Ectodermal cell (in vitro differentiated cells): ENCODE measurements around the gene PNMA8B. TPM values are rescaled to one million over a fixed set of nuclear protein-coding genes. Genes with fewer than 3 reads are reported as not detected.

Experiments used
- H3K27ac ChIP-seq: 2 replicates; pipeline ENCODE4 v1.7.0; 2013; ENCODE audit warnings: mild to moderate bottlenecking, low read depth, low read length; ENCODE audit not compliant: insufficient read depth, poor library complexity, severe bottlenecking
- H3K27me3 ChIP-seq: 2 replicates; pipeline ENCODE4 v1.7.0; 2013; ENCODE audit warnings: mild to moderate bottlenecking, low read length; ENCODE audit not compliant: insufficient read depth, control insufficient read depth, poor library complexity, severe bottlenecking
- H3K36me3 ChIP-seq: one replicate; pipeline ENCODE4 v1.7.0; 2013; ENCODE audit warnings: low read length; ENCODE audit not compliant: control insufficient read depth, insufficient read depth
- H3K4me1 ChIP-seq: one replicate; pipeline ENCODE4 v1.7.0; 2013; ENCODE audit warnings: low read length; ENCODE audit not compliant: control insufficient read depth, insufficient read depth
- H3K4me3 ChIP-seq: 2 replicates; pipeline ENCODE4 v1.7.0; 2013; ENCODE audit warnings: low read depth, low read length, control low read depth; ENCODE audit not compliant: insufficient read depth
- H3K9me3 ChIP-seq: 2 replicates; pipeline ENCODE4 v1.7.0; 2013; ENCODE audit warnings: mild to moderate bottlenecking, low read length, moderate library complexity; ENCODE audit not compliant: control insufficient read depth
- WGBS, 2 experiments: methylation state at CpG; one replicate each; pipeline ENCODE4 v1.1.7; 2013; ENCODE audit warnings: missing lambda C conversion rate in 2 of 2; 5-methylcytosine and 5-hydroxymethylcytosine counted together
- polyA plus RNA-seq, 4 experiments: library from polyadenylated mRNA; stranded (reverse); fragments of 50-300 nt; gene quantifications; one replicate each; pipeline ENCODE4 v1.2.3, GENCODE V29; 2013

The PNMA8B gene, protein sequence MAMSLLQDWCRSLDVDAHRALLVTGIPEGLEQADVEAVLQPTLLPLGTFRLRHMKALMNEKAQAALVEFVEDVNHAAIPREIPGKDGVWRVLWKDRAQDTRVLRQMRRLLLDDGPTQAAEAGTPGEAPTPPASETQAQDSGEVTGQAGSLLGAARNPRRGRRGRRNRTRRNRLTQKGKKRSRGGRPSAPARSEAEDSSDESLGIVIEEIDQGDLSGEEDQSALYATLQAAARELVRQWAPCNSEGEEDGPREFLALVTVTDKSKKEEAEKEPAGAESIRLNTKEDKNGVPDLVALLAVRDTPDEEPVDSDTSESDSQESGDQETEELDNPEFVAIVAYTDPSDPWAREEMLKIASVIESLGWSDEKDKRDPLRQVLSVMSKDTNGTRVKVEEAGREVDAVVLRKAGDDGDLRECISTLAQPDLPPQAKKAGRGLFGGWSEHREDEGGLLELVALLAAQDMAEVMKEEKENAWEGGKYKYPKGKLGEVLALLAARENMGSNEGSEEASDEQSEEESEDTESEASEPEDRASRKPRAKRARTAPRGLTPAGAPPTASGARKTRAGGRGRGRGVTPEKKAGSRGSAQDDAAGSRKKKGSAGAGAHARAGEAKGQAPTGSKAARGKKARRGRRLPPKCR
- 2.2 TPM for polyA plus RNA-seq (2013, experiment 1 of 4)
- 2.0 TPM for polyA plus RNA-seq (2013, experiment 2 of 4)
- polyA plus RNA-seq (2013, experiment 3 of 4) = 2.1 TPM
- polyA plus RNA-seq (2013, experiment 4 of 4) = 2.4 TPM

DNA sequence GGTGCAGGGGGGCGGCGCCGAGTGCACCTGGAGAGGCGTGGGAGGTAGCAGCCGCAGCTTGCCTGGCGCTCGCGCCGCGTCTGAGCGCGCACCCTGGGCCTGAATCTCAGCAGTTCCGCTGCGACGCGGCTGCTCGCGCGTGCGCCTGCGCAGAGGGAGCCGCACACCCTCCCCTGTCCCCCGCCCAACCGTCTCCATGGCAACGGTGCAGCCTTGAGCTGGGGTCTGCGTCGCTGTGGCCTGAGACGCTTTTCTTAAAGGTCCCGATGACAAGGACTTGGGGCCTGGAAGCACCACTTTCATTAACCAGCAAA, at the start of gene PNMA8B:
PNMA8B (minus strand) TSS at position 82 of the 314 bp plus-strand sequence. CDS start 402 bp downstream, outside the sequence.
- WGBS, 2 experiments = 0% methylated on average over 29 of the region's 29 CpGs
- Histone ChIP-seq H3K27ac (no peak within 1 kb of the TSS), H3K9me3 (no peaks in the 10 kb centered on the region), H3K36me3 (no peaks in the 10 kb centered on the region), H3K4me3 (peak within 1 kb of the TSS; percentile 45), H3K4me1 (peaks cover 25% of the 10 kb centered on the region), H3K27me3 (peaks cover 48% of the 10 kb centered on the region)

DNA sequence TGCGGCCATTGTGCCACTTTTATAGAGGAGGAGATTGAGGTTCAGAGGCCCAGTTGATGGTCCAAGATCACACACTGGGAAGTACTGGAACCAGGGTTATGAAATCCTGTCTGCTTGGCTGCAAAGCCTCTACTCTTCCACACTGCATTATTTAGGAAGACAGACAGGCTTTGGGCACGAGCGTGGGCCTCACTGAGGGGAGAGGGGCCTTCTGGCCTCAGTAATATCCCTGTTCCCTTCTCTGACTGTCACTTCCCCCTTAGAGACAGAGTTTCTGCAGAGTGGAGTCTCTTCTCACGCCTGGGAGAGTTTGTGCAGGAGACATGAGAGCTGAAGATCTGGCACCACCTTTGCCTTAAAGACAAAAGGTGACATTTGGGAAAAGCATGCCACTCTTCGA, 49.0 kb upstream of the PNMA8B start:
- no peak overlapping the region for H3K27ac ChIP-seq
- H3K4me3 ChIP-seq = no peak overlapping the region
- 89 to 93% methylated on average over 5 of the region's 5 CpGs for WGBS, 2 experiments
- H3K4me1 ChIP-seq = no peaks in the 10 kb centered on the region
- H3K9me3 ChIP-seq = no peaks in the 10 kb centered on the region
- no peaks in the 10 kb centered on the region for H3K27me3 ChIP-seq
- H3K36me3 ChIP-seq = no peaks in the 10 kb centered on the region

DNA sequence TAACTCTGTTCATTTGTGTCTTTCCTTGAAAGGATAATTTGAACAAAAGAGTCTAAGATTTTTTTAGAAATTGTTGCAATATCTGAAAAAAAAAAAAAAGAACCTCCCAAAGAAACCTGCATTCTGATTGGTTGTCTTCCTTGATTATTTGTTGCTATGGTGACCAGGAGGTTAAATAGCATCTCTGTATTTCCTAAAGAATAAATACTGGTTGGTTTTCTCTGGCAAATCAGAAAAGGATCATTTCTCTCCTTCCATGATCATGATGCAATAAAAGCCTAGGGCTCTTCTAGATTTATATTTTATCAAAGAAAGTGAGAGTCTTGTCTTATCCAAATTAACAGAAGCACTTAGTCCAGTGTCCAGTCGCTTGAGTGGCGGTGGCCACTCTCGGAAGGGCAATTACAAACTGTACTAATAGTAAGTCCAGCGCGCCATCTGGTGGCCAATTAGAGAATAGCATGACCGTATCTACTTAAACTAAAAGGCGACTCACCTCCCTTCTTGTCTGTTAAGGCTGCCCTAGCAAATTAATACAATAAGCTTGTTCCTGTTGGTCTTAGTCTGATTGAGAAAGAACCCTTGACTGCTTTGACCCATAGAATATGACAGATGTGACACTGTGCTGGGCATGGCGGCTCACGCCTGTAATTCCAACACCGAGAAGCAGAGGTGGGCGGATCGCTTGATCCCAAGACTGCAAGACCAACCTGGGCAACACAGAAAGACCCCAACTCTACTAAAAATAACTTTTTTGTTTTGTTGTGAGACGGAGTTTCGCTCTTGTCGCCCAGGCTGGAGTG, 47.0 kb upstream of the PNMA8B start:
- Histone ChIP-seq H3K27me3 (no peaks in the 10 kb centered on the region), H3K27ac (no peak overlapping the region), H3K36me3 (no peaks in the 10 kb centered on the region), H3K9me3 (no peaks in the 10 kb centered on the region), H3K4me1 (no peaks in the 10 kb centered on the region), H3K4me3 (no peak overlapping the region)
- whole genome bisulfite sequencing, 2 experiments = 40 to 43% methylated on average over 15 of the region's 15 CpGs

DNA sequence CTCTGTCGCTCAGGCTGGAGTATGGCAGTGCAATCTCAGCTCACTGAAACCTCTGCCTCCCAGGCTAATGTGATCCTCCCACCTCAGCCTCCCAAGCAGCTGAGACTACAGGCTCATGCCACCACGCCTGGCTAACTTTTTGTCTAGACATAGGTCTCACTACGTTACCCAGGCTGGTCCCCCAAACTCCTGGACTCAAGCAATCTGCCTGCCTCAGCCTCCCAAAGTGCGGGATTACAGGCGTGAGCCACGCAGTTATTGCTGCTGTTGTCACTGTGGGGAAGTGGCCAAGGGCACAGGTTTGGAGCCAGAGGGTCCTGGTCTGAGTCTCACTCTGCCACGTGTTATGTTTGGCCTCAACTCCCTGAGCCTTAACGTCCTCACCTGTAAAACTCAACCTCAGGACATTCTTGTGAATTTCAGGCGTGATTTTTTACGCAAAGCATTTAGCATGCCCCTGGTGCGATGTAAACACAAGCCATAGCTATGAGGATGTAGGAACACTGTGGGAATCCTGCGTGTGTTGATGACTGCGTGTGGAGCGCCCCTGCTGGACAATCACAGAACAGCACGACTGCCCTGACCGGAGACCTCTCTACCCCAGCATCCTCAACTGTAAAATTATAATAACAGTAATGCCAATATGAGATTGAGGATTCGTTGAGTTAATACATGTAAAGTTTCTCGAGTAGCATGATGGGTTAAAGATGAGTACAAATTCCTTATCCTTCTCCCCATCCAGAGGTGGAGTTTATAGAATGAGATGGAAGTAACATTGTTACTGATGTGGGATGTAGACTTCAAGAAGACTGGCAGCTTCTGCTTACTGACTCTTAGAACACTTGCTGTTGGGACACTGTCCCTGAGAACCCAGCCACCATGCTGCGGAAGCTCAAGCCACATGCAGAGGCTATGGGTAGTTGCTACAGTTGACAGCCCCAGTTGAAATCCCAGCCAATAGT, 41.8 kb upstream of the PNMA8B start:
- Histone ChIP-seq H3K27me3 (no peaks in the 10 kb centered on the region), H3K27ac (no peak overlapping the region), H3K9me3 (no peaks in the 10 kb centered on the region), H3K4me1 (peaks cover 11% of the 10 kb centered on the region), H3K36me3 (no peaks in the 10 kb centered on the region), H3K4me3 (no peak overlapping the region)
- 37 to 40% methylated on average over 15 to 17 of the region's 19 CpGs for WGBS, 2 experiments

DNA sequence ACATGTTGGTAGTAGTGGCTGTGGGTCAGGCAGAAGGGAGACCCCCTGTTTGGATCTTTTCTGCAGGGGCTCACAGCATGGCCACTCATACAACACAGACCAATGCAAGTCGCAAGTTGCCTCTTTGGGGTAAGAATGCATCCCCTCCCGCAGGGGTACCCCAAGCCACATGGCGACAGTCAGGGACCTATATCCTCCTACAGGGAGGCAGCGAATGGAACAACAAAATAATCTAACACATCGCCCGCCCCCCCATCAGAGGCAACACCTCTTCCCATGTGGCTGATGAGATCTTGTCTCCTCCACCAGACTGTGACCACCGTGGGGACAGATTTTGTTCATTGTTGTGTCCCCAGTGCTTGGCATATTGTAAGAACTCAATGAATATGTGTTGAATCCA, 40.7 kb upstream of the PNMA8B start:
- Histone ChIP-seq H3K27me3 (no peaks in the 10 kb centered on the region), H3K27ac (no peak overlapping the region), H3K4me1 (peaks cover 11% of the 10 kb centered on the region), H3K4me3 (no peak overlapping the region), H3K9me3 (no peaks in the 10 kb centered on the region), H3K36me3 (no peaks in the 10 kb centered on the region)
- 90 to 93% methylated on average over 7 of the region's 7 CpGs for WGBS, 2 experiments

DNA sequence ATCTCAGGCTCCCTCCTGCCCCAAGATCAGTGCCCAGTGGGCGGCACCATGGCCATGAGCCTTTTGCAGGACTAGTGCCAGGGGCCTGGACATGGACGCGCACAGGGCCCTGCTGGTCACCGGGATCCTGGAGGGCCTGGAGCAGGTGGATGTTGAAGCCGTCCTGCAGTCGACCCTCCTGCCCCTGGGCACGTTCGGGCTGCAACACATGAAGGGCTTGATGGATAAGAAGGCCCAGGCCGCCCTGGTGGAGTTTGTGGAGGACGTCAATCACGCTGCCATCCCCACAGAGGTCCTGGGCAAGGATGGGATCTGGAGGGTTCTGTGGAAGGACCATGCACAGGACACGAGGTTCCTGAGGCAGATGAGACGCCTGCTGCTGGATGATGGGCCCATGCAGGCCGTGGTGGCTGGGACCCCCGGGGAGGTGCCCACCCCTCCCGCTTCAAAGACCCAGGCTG, 38.0 kb upstream of the PNMA8B start:
- no peak overlapping the region for H3K4me3 ChIP-seq
- H3K27ac ChIP-seq = no peak overlapping the region
- no peaks in the 10 kb centered on the region for H3K9me3 ChIP-seq
- no peaks in the 10 kb centered on the region for H3K36me3 ChIP-seq
- WGBS, 2 experiments = 92 to 94% methylated on average over 16 of the region's 16 CpGs
- H3K27me3 ChIP-seq = no peaks in the 10 kb centered on the region
- peaks cover 20% of the 10 kb centered on the region for H3K4me1 ChIP-seq

DNA sequence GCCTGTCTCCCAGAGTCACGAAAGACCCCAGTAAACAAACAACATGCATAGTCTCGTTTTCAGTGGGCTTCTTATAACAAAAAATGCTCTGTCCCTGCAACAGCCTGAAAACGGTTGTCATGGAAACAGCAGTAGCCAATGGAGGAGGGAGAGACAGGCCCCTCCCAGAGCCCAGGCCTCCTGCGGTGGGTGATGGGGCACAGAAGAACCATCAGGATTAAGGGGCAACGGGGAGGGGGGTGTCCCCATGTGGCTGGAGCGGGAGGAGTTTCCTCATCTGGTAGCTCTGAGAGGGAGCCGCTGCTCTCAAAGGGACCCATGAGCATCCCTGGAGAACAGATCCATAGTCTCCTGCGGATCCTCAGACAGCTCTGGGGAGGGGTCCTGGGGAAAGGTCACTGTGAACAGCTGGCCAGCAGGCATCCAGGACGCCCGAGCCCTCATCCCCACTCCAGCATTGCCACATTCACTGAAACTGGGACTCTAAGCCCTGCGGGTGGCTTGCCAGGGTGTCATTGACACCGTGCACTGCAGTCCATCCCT, 37.5 kb upstream of the PNMA8B start:
- no peak overlapping the region for H3K4me3 ChIP-seq
- H3K27ac ChIP-seq = peak overlapping the region; percentile 3
- 58 to 61% methylated on average over 12 of the region's 12 CpGs for WGBS, 2 experiments
- no peaks in the 10 kb centered on the region for H3K9me3 ChIP-seq
- H3K36me3 ChIP-seq = no peaks in the 10 kb centered on the region
- no peaks in the 10 kb centered on the region for H3K27me3 ChIP-seq
- H3K4me1 ChIP-seq = peaks cover 20% of the 10 kb centered on the region

DNA sequence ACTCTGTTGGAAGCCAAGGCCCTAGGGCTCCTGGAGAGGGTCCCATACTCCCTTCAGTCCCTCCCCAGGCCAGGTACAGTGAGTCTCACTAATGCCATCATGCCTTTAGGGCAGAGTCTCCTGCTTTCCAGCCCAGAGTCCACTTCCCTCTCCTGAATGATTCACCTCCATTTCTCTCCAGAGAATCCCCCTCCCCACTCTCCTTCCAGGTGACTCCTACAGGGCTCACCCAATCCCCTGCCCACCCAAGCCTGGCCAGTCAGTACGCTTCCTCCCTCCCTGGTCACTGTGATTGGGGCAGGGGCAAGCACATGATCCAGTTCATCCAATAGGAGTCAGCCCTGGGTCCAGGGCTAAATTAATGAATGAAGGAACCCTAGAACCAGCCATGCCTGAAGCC, 35.0 kb upstream of the PNMA8B start:
- WGBS, 2 experiments = 90 to 93% methylated on average over 1 of the region's 1 CpG
- Histone ChIP-seq H3K27me3 (no peaks in the 10 kb centered on the region), H3K27ac (no peak overlapping the region), H3K9me3 (no peaks in the 10 kb centered on the region), H3K4me3 (no peak overlapping the region), H3K4me1 (peaks cover 20% of the 10 kb centered on the region), H3K36me3 (no peaks in the 10 kb centered on the region)
